Parathyroid adenoma (tissue), 2 donors: ENCODE results near the gene BOD1L1.
A peak's percentile ranks its signal among the peaks of the same experiment; 100 is the strongest.

Experiments
- H2AFZ ChIP-seq: fragments of 300-600 bp; sonication (generic); one replicate; pipeline ENCODE4 v1.7.0; 2017; ENCODE audit warnings: antibody characterized with exemption, mild to moderate bottlenecking
- H3K27ac ChIP-seq: fragments of 300-600 bp; sonication (generic); one replicate; pipeline ENCODE4 v1.7.0; 2017
- H3K27me3 ChIP-seq: fragments of 300-600 bp; sonication (generic); one replicate; pipeline ENCODE4 v1.7.0; 2017; ENCODE audit warnings: low read length; ENCODE audit not compliant: control insufficient read depth, insufficient read depth
- H3K36me3 ChIP-seq: fragments of 300-600 bp; sonication (generic); one replicate; pipeline ENCODE4 v1.7.0; 2017; ENCODE audit warnings: low read length; ENCODE audit not compliant: control insufficient read depth, insufficient read depth
- H3K4me1 ChIP-seq: fragments of 300-600 bp; sonication (generic); one replicate; pipeline ENCODE4 v1.7.0; 2017; ENCODE audit warnings: control low read depth
- H3K4me2 ChIP-seq: fragments of 300-600 bp; sonication (generic); one replicate; pipeline ENCODE4 v1.7.0; 2017; ENCODE audit warnings: low read length
- H3K4me3 ChIP-seq: fragments of 300-600 bp; sonication (generic); one replicate; pipeline ENCODE4 v1.7.0; 2017; ENCODE audit warnings: low read depth, low read length
- H3K79me2 ChIP-seq: fragments of 300-600 bp; sonication (generic); one replicate; pipeline ENCODE4 v1.7.0; 2017; ENCODE audit warnings: control low read depth
- H3K9ac ChIP-seq: fragments of 300-600 bp; sonication (generic); one replicate; pipeline ENCODE4 v1.7.0; 2017; ENCODE audit warnings: mild to moderate bottlenecking
- H3K9me3 ChIP-seq: fragments of 300-600 bp; sonication (generic); one replicate; pipeline ENCODE4 v1.7.0; 2017; ENCODE audit warnings: low read length; ENCODE audit not compliant: control insufficient read depth
- TF ChIP-seq, protein P1 (sequence below): fragments of 300-600 bp; sonication (generic); IDR thresholded peaks from one replicate; pipeline ENCODE4 v1.7.0; 2017; ENCODE audit warnings: antibody characterized with exemption, mild to moderate bottlenecking
- donor health status: primary hyperparathyroidism.

The BOD1L1 gene

GRCh38 chr4:13523105-13523477 is 104.4 kb downstream of the BOD1L1 start:
- TF ChIP-seq, protein P1, sequence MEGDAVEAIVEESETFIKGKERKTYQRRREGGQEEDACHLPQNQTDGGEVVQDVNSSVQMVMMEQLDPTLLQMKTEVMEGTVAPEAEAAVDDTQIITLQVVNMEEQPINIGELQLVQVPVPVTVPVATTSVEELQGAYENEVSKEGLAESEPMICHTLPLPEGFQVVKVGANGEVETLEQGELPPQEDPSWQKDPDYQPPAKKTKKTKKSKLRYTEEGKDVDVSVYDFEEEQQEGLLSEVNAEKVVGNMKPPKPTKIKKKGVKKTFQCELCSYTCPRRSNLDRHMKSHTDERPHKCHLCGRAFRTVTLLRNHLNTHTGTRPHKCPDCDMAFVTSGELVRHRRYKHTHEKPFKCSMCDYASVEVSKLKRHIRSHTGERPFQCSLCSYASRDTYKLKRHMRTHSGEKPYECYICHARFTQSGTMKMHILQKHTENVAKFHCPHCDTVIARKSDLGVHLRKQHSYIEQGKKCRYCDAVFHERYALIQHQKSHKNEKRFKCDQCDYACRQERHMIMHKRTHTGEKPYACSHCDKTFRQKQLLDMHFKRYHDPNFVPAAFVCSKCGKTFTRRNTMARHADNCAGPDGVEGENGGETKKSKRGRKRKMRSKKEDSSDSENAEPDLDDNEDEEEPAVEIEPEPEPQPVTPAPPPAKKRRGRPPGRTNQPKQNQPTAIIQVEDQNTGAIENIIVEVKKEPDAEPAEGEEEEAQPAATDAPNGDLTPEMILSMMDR: no peak
- H3K9ac ChIP-seq: no peak overlapping the region
- peaks cover 3% of the 10 kb centered on the region for H3K9me3 ChIP-seq
- H3K4me2 ChIP-seq: peak overlapping the region; percentile 11
- H3K4me3 ChIP-seq: no peak overlapping the region
- H3K27ac ChIP-seq: no peak overlapping the region
- H3K27me3 ChIP-seq: peaks cover 18% of the 10 kb centered on the region
- H3K36me3 ChIP-seq: peaks cover 3% of the 10 kb centered on the region
- H3K79me2 ChIP-seq: no peaks in the 10 kb centered on the region
- H3K4me1 ChIP-seq: no peaks in the 10 kb centered on the region
- no peak overlapping the region for H2AFZ ChIP-seq

DNA sequence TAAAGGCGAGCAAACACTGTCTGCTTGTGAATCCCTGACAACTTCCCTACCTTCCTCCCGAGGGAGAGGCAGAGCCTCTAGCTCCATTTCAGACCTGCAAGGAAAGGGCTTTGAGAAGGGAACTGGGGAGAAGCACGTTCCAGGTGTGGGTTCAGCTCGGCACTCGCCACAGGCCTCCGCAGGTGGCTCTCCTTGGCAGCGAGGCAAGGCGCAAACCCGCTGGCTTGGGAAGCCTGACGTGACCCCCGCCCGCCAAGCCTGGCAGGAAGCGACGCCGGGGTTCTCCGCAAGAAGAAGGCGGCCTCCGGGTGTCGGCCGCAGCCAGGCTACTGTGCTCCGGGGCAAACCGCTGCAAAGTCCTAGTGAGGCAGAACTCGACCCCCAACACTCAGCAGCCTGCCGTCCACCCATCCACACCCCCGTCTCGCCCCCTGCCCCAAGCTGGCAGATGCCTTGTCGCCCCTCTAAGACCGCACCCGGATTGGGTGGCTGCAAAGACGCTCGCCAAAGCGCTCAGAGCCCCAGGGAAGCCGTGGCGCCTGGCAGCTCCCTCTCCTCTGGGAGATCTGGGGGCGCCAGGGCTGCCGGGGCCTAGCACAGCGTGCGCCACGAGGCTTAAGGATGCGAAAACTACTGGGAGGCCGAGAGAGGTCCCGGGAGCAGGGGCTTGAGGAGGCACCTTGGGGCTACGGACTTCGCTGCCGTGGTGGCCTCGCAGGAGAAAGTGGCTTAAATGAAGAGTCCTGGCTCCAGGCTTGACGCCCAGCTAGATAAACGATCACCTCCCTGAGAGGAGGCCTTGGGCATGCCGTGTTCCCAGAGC is 105.0 kb downstream of the BOD1L1 start:
- Histone ChIP-seq H3K79me2 (no peaks in the 10 kb centered on the region), H3K9ac (no peak overlapping the region), H3K9me3 (peaks cover 3% of the 10 kb centered on the region), H3K4me1 (no peaks in the 10 kb centered on the region), H3K27ac (no peak overlapping the region), H3K4me2 (peak overlapping the region; percentile 11), H3K36me3 (peaks cover 3% of the 10 kb centered on the region), H2AFZ (no peak overlapping the region), H3K27me3 (peaks cover 18% of the 10 kb centered on the region), H3K4me3 (no peak overlapping the region)
- TF ChIP-seq, protein P1: no peak

DNA sequence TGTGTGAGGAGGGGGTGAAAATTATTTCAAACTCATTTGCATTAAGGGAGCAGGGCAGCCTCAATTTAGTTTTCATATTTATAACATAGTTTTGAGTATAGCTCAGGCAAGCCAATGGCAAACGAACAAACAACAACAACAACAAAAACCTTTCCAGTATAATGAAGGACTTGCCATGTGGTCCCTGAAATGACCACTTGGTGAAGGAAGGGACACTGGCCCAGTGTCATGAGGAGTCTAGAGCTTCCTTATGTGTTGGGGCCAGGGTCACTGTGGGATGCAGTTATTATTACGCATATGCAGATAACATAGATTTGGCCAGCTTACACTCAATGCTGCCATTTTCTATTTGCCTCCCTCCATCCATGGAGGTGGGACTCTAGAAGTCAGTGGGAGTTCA is 106.5 kb downstream of the BOD1L1 start:
- Histone ChIP-seq H2AFZ (no peak overlapping the region), H3K9ac (no peak overlapping the region), H3K4me3 (no peak overlapping the region), H3K36me3 (peaks cover 3% of the 10 kb centered on the region), H3K79me2 (no peaks in the 10 kb centered on the region), H3K9me3 (peaks cover 3% of the 10 kb centered on the region), H3K4me1 (no peaks in the 10 kb centered on the region), H3K27ac (no peak overlapping the region), H3K27me3 (peaks cover 9% of the 10 kb centered on the region), H3K4me2 (no peak overlapping the region)
- TF ChIP-seq, protein P1: no peak
